ENCODE data around the gene PSG7. TPM values are rescaled to one million over a fixed set of nuclear protein-coding genes. Genes with fewer than 3 reads are reported as not detected.

Gene PSG7
- total RNA-seq, result not detected in 2 replicates

GRCh38 chr19:42937107-42937506, at the start of gene PSG7:
PSG7 (minus strand) TSS chr19:42937207; CDS start chr19:42937076, 131 bp downstream.

GRCh38 chr19:42917634-42918033, 19.4 kb downstream of the PSG7 start, which contains the start of gene PSG6:
PSG6 (minus strand) TSS chr19:42917894; CDS start chr19:42917792, 102 bp downstream.

GRCh38 chr19:42879613-42880012, 57.4 kb downstream of the PSG7 start, which contains the start of gene PSG1:
PSG1 (minus strand) TSS chr19:42879713; CDS start chr19:42879581, 132 bp downstream.

Other genes with a start within 250 kb of the PSG7 start
- not detected in 2 replicates for gene PSG3, start 196.7 kb downstream of the PSG7 start, total RNA-seq
- not detected in 2 replicates for gene PSG8, start 171.5 kb downstream of the PSG7 start, total RNA-seq
- gene PSG1, start 57.5 kb downstream of the PSG7 start, total RNA-seq, result under 0.01 TPM in 2 replicates
- gene PSG6, start 19.3 kb downstream of the PSG7 start, total RNA-seq, result not detected in 2 replicates
- not detected in 2 replicates for gene PSG11, start 89.3 kb upstream of the PSG7 start, total RNA-seq
- not detected in 2 replicates for gene PSG2, start 145.5 kb upstream of the PSG7 start, total RNA-seq
- gene PSG5, start 249.3 kb upstream of the PSG7 start, total RNA-seq, result 0.20 and 0.37 TPM in 2 replicates

Data from subcutaneous preadipocyte (primary cell).